Stimulated activated CD8-positive, alpha-beta memory T cell treated with anti-CD3 and anti-CD28 coated beads, Interleukin-15, amount 100 ng/mL, for 1 hour (primary cell): ENCODE measurements around the gene RAPGEF5.

ENCODE experiments used
- DNase-seq: peaks from one replicate; pipeline ENCODE4 v3.0.0-alpha.2; 2020; ENCODE audit warnings: low read depth

RAPGEF5 gene

DNA sequence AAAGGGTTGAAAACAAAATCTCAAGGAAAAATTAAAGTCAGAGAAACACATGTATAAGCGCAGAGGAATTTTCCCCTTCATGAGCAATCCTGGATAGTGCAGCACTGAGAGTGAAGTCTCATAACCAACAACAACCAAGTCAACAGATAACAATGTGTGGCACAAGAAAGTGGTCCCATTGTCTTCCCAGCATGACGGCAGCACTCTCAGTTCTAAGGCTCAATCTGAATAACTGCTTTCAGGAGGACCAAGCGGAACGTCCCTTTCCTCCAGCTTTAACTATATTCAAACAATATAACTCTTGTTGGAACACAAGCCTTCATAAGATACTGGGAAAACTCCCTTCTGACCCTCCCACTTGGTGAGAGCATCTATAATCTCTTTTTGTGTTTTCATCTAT lies 137.9 kb downstream of the RAPGEF5 start:
- no peak for DNase-seq

DNA sequence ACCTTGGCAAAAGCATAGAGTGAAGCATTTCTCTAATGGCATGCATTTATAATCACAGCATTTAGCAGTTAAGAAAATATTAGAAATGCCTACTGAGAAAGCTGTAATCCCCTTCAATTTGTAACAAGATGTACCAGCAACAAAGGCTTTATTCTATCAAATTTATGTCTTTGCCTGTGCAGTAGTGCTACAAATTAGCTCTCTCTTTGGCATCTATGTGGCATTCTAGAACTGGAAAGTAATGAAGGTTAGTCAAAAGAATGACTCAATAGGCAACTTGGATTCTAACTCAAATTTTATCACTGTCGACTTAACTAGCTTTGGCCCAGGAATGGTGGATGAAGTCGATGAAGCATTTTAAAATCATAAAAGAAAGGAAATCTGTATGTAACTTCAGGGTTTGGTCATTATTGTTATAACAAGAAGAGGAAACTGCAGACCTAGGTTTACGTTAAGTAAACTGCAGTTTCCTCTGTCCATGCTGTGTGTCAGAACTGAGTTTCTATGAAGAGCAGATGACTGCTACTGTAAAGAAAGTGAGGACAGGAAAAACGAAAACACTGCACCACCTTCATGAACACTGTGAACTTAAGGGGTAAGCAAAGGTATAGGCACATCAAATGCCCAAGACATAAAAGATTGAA lies 140.0 kb downstream of the RAPGEF5 start:
- no peak for DNase-seq

DNA sequence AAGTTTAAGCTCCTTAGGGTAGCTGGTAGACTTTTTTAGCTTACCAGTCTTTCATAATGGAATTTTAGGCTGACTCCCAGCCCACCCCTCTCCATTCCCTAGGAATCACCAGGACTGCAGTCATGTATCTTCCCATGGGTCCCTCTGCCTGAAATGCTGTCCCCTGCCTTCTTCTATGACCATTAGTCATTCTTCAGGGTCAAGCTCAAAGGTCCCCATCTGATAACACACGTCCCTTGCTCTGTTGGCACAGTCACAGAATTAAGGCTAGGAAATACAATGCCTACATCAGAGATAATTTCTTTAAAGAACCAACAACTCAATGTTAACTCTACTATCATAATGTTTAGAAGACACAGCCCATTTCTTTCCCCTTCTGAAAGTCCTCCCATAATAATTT lies 140.6 kb downstream of the RAPGEF5 start:
- no peak for DNase-seq

DNA sequence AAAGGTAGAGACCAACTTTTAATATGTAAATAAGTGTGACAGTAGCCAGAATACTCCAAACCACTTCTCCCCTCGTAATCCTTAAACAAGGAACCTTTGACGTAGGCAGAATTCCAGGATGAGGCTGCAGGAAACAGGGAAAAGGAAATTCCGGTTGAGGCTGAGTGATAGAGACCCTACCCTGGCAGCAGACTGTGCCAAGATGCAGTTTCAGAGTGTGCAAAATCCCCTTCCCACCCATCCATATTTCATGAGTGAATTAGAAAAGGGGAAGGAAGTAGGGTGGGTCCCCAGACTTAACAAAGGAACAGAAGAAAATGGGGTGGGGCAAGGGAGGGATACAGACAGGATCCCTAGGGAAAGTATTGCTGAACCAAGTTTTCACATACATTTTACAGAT lies 143.0 kb downstream of the RAPGEF5 start:
- no peak for DNase-seq

DNA sequence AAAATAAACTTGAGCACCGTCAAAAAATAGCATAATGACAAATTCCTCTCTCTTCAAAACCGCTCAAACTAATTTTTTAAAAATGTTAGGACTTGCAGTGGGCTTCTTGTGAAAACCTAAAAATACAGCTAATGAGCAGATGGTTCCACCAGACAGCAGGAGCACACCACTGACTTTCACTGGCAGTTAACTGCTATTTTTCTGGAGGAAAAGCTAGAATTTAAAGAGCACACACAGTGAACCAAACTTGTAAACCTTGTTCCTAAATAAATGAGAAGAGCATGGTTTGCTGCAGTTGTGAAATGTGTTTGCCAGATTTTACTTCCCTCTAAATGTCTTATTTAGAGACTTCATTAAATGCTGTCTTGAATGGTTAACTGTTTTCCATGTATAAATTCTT lies 143.9 kb downstream of the RAPGEF5 start:
- no peak for DNase-seq

DNA sequence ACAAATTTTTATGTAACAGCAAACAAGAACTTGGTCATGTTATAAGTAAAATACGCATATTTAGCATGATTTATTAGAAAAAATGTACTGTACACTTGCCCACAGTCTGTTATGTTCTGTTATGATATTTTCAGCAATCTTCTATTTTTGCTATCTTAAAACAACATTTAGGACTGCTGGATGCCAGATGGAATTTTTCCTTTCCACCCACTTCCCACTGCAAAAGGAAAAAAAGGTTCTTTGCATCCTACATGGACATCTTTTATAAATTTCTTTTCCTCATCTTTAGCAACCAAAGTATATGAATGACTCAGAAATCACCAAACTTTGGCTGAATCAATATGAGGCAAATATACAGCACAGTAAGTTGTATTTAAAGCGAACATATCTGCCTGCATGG lies 146.0 kb downstream of the RAPGEF5 start:
- no peak for DNase-seq

DNA sequence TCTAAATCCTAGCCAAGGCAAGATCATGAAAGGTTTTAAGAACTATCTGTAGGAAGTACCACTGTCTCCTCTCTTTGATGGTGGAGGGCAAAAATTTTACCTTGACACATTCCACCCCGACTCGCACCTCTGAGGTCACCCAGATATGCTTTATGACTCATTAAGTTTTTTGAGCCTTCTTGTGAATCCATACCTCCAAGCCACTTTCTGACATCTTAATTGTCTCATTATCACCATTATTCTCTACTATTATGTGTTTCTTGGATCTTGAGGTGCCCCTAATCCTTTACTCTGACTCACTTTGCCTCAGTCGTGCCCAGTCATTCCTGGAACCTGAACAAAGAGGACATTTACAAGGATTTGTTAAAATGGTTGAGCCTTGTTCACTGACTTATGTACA lies 146.6 kb downstream of the RAPGEF5 start:
- DNase-seq = no peak

DNA sequence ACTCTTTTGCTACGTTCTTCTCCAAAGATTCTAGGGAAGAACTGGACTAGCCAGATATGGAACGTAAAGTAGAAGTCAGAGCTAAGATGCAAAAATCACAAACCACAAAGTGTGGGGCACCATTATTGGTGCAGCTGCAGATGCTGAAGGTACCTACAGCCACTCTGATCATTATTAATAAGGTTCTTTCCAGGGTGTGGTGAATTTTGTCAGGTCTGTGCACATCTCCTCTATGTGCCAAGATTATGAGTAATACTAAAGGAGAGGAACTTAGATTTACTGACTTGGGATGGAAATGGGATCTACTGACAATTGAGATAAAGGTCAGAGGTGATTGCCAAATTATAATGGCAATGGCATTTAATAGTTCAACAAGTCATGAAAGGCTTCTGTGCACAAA lies 148.2 kb downstream of the RAPGEF5 start:
- no peak for DNase-seq

DNA sequence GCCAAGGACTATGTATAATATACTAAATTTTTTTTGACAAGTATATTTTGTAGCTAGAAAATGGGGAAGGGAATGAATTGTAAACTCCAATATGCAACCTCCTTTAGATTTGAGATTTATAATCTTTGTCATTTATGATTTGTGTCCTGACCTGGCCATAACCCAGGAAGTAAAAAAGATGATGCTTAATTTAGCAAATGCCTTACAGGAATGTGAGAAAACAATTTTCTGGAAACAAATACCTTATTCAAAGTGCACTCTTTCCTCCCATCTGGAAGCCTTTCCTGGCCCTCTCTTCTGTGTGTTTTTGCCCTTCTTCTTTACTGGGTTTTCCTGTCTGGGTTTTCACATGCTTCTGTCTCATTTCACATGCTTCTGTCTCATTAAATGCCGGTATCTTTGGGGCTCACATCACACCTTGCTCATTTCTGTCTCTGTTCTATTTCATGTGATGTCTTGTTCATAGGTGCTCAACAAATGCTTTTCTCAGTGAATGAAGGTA lies 149.2 kb downstream of the RAPGEF5 start:
- DNase-seq = no peak

DNA sequence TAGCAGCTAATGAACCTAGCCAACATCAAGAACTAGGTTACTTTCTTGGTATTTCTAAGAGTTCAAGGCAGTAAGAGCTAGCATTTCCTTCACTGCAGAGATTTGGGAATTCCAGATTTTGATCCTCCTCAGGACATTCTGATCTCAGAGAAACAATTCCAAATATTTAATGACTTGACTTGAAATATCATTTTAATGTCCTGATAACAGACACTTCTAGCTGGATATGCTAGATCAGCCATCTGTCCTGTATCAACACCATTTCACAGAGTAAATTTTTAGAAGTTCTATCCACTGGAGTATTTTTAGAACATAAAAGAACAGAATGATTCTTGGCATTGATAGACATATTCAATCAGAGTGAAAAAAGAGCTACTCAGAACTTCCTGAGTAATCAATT lies 151.3 kb downstream of the RAPGEF5 start:
- no peak for DNase-seq

DNA sequence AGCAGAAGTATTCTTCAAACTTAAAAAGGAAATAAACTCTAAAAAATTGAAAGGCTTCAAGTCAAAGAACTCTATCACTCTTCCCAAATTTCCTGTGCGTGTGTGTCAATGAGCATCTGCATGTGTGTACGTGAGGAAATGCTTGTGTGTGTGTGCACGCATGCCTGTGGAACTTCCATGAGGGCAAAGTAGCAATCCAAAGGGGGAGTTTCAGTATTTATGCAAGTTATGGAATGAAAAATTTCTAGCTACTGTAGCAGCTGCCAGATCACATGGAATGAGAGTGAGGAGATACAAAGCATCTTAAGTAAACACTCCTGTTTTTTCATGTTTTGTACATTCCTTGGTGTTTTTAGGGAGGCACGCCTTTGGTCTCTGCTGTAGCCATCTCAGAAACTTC lies 152.6 kb downstream of the RAPGEF5 start:
- no peak for DNase-seq

DNA sequence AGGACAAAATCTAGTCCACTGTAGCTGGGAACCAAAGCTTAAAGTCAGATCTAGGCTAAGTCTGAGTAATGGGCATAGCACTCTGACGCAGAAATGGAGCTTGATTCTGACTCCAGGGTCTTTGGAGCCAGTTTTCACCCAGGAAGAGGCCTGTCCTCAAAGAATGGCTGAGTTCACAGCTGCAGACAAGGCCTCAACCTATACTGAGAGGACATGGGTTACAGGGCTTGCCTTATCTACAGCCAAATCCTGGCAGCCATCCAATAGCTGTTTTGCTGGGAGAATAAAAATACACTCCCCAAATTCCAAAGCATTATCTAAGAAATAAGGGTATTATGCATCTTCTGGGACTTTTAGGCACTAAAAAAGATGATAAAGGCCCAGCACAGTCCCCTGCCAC lies 154.8 kb downstream of the RAPGEF5 start:
- no peak for DNase-seq

DNA sequence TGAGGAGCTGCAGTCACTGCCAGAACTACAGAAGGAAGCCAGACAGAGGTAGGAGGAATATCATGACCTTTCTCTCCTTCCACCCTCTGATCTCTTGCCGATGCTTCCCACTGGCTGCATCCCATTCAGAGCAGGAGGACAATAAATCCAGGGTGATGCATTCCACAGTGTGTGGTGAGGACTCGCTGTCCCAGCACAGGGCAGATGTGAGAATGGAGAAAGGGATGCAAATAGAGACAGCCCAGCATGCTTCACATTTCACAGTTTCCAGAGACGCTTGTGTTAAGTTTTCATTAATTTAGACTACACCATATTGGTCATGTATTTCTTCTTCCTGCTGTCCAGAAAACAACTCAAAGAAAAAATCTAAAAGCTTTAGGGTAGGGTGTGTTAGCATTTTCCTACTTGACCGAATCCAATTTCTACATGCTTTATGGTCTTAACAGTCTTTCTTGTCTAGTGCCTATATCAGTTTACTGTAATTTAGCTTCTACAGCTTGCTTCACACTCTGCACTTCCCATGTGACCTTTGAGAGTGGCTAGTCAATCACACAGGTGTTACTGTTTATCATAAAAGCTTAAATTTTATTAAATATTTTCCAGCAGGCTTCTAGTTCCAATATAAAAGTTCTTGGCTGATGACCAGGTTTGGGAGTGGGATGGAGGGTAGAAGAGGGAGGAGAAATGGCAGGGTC lies 155.6 kb downstream of the RAPGEF5 start:
- no peak for DNase-seq

DNA sequence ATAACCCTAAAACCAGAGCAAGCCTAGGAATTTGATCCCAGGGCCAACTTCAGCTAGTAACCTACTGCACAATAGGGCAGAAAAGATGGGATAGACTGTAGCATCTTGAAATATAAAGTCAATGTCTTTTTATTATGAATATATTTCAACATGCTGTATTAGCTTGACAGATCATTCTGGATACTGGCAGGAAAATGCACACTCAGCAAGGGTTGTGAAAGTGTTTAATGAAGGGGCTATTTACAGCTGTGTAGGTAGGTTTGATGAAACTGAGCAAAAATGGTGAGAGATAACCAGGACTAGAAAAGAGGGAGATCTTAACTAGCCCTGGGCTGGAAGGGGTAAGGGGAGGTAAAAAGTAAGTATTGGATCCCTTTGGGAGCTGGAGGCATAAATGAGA lies 156.2 kb downstream of the RAPGEF5 start:
- DNase-seq = no peak

DNA sequence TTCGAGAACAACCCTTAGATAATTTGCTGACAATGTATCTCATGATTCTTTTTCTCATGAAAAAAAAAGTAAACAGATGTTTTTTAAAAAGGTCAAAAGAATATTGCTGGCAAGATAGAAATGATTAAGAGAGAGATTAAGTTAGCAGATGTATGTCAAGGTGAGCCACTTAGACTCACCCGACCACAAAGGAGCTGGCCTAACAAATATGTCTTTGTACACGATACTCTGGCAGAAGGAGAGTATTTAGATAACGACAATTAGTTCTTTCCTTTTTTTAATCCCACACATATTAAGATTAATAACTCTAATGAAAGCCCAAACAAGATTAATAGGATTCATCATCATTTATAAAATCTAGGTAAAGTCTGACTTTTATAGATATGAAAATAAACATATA lies 156.7 kb downstream of the RAPGEF5 start:
- DNase-seq = no peak

DNA sequence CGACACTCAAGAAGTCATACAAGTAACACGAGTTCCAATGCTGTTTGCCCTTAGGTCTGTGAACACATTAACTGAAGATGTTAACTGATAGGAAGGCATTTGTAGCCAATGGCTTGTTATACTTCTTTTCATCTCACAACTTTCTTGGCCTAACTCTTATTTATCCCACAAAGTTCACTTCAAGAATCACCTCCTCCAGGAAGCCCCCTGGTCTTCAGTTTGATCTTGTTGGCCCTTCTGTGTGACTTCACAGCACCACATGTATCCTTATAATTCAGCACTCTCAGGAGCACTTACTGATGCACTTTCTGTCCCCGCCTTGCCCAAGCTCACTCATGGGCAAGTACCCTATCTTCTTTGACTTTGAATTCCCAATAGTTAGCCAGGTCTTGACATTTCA lies 159.6 kb downstream of the RAPGEF5 start:
- no peak for DNase-seq

DNA sequence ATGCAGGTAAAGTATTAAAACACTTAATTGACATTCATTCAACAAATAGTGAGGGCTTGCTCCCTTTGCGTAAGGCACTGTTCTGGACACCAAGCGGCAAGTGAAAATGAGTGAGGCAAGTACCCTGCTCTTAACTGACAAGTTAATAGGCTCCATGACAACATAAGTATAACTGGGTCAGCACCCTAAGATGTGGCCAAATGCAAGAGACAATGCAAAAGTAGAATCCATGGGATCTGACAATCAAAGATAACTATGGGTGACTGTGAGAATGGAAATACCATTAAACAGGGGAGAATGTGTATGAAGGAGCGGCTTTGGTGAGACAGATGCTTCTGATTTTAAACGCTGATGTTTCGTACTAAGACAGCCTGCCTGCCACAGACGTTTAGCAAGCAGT lies 160.5 kb downstream of the RAPGEF5 start:
- no peak for DNase-seq

DNA sequence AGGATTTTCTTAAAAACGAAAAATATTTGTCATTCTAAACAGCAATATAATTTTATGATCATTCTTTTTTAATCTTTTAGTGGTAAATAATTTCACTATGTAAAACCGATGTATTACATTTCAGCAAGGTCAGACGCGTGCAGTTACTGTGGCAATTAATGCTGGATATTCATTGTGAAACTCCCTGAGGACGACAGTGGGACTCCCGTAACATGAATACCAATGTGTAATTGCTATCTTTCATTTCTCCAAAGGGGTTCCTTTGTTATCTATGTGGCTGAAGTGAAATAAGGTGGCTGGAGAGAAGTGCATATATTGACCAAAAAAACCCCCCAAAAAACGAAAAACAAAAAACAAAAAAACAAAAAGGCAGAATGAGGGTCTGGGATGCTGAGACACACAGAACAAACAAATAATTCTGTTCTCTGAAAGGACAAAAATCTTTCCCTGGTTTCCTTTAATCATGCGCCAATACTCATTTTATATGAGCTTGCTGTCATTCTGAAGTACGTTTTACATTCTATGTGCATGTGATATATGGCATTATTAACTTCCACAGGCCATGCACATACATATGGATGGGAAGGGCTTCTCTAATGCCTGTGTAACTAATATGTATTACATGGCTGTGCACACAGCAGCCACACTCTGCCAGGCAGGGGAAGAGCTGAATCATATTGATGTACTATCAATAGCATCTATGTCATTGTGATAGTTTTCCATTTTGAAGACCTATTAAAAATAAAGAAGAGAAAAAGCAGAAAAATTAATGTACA lies 161.4 kb downstream of the RAPGEF5 start:
- no peak for DNase-seq

DNA sequence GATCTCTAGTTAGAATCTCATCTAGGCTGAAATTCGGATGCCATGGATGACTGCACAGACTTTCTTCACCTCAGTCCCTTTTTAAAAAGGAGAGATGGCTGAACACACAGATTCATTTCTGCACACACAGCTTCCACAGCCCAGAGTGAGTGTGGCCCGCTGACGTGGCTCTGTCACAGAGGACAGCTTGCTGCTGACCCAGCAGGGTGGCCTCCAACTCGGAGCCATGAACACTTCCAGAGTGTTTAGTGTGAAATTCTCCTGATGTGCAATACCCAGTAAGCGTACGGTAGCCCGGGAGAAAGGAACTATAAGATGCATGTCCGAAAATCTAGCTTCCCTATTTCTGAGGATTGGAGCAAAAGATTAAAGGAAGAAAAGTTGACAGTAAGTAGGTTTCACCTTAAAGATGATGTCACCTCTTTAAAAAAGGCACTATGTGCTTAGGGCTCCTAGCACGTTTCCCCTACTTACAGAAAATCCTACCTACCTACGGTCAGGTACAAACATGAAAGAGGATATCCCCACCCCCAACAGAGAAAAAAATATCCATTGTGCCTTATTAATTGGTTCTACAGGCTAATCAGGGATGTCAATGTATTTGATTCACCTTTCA lies 162.2 kb downstream of the RAPGEF5 start:
- no peak for DNase-seq

DNA sequence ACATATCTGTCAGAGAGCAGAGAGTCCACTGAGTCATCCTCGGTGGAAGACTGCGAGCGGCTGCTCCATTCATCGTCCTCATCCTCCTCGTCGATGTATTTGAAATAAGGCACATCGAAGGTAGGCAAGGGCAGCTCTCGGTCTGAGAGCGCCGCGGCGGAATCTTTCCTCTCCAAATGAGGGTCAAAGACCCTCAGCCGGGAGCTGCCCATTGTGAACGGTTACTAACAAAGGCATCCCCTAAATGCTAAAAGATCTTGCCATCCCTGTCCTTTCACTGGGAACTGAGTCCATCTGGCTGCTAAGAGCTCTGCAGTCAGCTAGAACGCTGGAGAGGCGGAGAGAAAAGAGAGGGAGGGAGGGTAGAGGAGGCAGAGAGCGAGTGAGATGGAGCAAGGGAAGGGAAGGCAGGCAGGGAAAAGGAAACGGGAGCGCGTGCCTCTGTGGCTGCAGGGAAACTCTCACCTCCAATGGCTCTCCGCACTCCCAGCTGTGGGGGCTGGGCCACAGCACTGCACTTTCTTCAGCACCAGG lies 163.4 kb downstream of the RAPGEF5 start:
- no peak for DNase-seq

DNA sequence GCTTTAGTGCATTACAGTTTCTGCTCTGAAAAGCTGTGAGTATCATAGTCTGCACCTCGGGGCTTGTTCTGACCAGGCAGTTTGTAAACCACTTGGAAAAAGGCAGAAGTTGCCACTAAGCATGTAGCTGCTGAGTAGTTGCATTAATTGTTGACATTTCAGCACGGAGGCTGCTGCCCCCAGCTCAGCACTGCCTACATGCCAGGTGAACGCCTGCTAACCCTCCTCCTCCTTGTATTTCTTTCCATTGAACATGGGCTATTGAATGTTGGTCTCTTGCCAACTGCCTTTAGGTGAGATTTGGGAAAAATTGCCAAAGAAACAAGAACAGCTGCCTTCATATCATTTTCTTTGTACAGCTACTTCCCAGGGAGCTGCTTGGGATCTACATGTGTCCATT lies 164.2 kb downstream of the RAPGEF5 start:
- DNase-seq = no peak

DNA sequence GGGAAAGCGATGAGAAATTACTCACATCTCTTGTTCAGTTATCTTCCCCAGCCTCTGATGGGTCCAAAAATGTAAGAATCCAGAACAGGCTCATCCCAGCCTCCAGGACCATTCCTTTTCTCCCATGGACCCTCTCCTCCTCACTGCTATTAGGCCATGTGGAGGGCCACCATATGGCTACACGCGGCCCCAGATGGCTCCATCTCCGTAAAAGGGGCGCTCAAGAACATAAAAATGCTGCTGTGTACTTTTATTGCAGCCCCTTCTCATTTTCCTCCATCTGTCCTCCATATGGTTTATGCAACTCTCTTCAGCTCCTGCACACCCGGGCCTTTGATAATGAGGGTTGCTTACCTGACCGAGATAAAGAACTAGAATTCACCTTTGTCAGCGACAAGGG lies 166.2 kb downstream of the RAPGEF5 start:
- no peak for DNase-seq

DNA sequence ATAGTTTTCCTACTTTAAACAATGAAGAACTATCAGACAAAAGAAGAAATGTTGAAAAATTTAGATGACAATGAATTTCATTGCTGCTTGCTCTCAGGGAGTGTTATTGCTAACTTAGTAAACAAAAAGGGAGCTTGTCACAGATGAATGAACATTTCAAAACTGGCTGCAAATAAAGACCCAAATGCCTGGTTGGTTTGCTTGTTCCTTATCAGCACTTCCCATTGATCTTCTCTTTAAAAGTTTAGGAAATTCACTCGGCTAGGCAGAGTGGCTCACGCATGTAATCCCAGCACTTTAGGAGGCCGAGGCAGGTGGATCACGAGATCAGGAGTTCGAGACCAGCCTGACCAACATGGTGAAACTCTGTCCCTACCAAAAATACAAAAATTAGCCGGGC lies 167.2 kb downstream of the RAPGEF5 start:
- DNase-seq = no peak
